Fibroblast of lung (primary cell): ENCODE data around the gene MCOLN2. TPM values are rescaled to one million over a fixed set of nuclear protein-coding genes. Genes with fewer than 3 reads are reported as not detected.

Source experiments
- DNase-seq, 2 donors: peaks; one replicate each; pipeline versions ENCODE4 v3.0.0 to v3.0.0-alpha.2; 2010; ENCODE audit warnings: low read depth in 2 of 2
- H2AFZ ChIP-seq: 2 replicates; pipeline ENCODE4 v1.5.1; 2012; ENCODE audit warnings: low read length, control low read depth, inconsistent platforms
- H3K27ac ChIP-seq: 2 replicates; pipeline ENCODE4 v1.5.1; 2011; ENCODE audit warnings: low read length, control low read depth; ENCODE audit not compliant: insufficient read depth
- H3K27me3 ChIP-seq: 2 replicates; pipeline ENCODE4 v1.5.1; 2011; ENCODE audit warnings: mild to moderate bottlenecking, low read length; ENCODE audit not compliant: control insufficient read depth, insufficient read depth
- H3K36me3 ChIP-seq: 2 replicates; pipeline ENCODE4 v1.5.1; 2011; ENCODE audit warnings: low read length; ENCODE audit not compliant: control insufficient read depth, insufficient read depth
- H3K4me1 ChIP-seq: 2 replicates; pipeline ENCODE4 v1.5.1; 2011; ENCODE audit warnings: low read length; ENCODE audit not compliant: control insufficient read depth, insufficient read depth; ENCODE audit errors: extremely low read depth
- H3K4me2 ChIP-seq: 2 replicates; pipeline ENCODE4 v1.5.1; 2011; ENCODE audit warnings: low read length, control low read depth; ENCODE audit not compliant: insufficient read depth; ENCODE audit errors: extremely low read depth
- H3K4me3 ChIP-seq, 4 experiments: fragments of 200-600 bp in 1 of 4; sonication (generic) in 1 of 4; replicated peaks in 1 of 4; 2 replicates each; pipeline ENCODE4 v1.5.1; 2011 to 2016; ENCODE audit warnings: low read length in 4 of 4, low read depth in 3 of 4, mild to moderate bottlenecking in 3 of 4, control low read depth in 2 of 4, inconsistent platforms in 1 of 4, mixed read lengths in 1 of 4; ENCODE audit not compliant: insufficient read depth in 1 of 4; ENCODE audit errors: control extremely low read depth in 1 of 4
- H3K79me2 ChIP-seq: 2 replicates; pipeline ENCODE4 v1.5.1; 2012; ENCODE audit warnings: mild to moderate bottlenecking, low read length, inconsistent platforms; ENCODE audit not compliant: control insufficient read depth, insufficient read depth
- H3K9ac ChIP-seq: 2 replicates; pipeline ENCODE4 v1.5.1; 2011; ENCODE audit warnings: mild to moderate bottlenecking, low read length, control low read depth; ENCODE audit not compliant: insufficient read depth
- H3K9me3 ChIP-seq: 2 replicates; pipeline ENCODE4 v1.5.1; 2012; ENCODE audit warnings: low read depth, low read length; ENCODE audit not compliant: control insufficient read depth, insufficient read depth
- H4K20me1 ChIP-seq: 2 replicates; pipeline ENCODE4 v1.5.1; 2011; ENCODE audit warnings: low read length; ENCODE audit not compliant: control insufficient read depth, insufficient read depth; ENCODE audit errors: extremely low read depth
- EZH2 ChIP-seq: IDR thresholded peaks from 2 replicates; pipeline ENCODE4 v1.5.1; 2012; ENCODE audit warnings: low read length, control low read depth, mild to moderate bottlenecking; ENCODE audit errors: missing control alignments
- polyA plus RNA-seq, 2 donors: library from polyadenylated mRNA; depleted of rRNA in 1 of 2; stranded (reverse) in 1 of 2; unstranded in 1 of 2; fragments of >200 nt; gene quantifications; 2 replicates each; pipeline ENCODE4 v1.2.1, GENCODE V29; 2011 to 2012; ENCODE audit warnings: missing spikeins in 1 of 2
- total RNA-seq: library from RNA; depleted of rRNA; stranded (reverse); fragments of >200 nt; gene quantifications from 2 replicates; pipeline ENCODE4 v1.2.1, GENCODE V29; 2014
- TF ChIP-seq, protein P1 (sequence below), 2 donors: IDR thresholded peaks in 1 of 2; conservative IDR thresholded peaks in 1 of 2; 1 replicate in 1 of 2; 2 replicates in 1 of 2; pipeline ENCODE4 v1.5.1; 2011 to 2012; ENCODE audit warnings: low read length in 2 of 2, control low read depth in 1 of 2, inconsistent platforms in 1 of 2, low read depth in 1 of 2, mild to moderate bottlenecking in 1 of 2

Gene MCOLN2
- total and polyA plus RNA-seq, 2 donors (not counting 1 experiment from before 2014, with no cell fraction given), result 0.44 to 1.5 TPM

DNA sequence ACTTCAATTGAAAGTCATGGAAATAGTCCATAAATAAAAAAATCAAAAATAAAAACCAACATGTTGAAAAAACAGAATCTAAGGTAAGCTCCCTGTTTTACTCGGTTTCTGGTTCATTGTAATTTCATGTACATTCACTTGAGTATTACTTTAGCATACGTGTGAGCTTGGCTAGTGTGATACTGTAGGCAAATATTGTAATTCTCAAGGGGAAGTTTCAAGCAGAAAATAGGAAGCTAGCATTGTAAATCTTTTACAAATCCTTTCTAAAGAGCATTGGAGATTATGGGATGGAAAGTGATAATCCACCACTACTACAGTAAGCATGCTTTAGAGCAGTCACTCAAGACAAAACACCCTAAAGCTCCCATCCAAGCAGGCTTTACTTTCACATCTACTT lies 100.6 kb downstream of the MCOLN2 start:
- DNase-seq, result no peak
- Histone ChIP-seq H3K27me3 (peaks cover 7% of the 10 kb centered on the region), H3K9me3 (no peaks in the 10 kb centered on the region), H4K20me1 (no peaks in the 10 kb centered on the region), H3K4me3 (no peak overlapping the region), H3K79me2 (no peaks in the 10 kb centered on the region), H3K4me1 (no peaks in the 10 kb centered on the region), H2AFZ (no peak overlapping the region), H3K27ac (no peak overlapping the region), H3K9ac (no peak overlapping the region), H3K4me2 (no peak overlapping the region), H3K36me3 (no peaks in the 10 kb centered on the region)
- no peak for TF ChIP-seq EZH2
- TF ChIP-seq, protein P1, sequence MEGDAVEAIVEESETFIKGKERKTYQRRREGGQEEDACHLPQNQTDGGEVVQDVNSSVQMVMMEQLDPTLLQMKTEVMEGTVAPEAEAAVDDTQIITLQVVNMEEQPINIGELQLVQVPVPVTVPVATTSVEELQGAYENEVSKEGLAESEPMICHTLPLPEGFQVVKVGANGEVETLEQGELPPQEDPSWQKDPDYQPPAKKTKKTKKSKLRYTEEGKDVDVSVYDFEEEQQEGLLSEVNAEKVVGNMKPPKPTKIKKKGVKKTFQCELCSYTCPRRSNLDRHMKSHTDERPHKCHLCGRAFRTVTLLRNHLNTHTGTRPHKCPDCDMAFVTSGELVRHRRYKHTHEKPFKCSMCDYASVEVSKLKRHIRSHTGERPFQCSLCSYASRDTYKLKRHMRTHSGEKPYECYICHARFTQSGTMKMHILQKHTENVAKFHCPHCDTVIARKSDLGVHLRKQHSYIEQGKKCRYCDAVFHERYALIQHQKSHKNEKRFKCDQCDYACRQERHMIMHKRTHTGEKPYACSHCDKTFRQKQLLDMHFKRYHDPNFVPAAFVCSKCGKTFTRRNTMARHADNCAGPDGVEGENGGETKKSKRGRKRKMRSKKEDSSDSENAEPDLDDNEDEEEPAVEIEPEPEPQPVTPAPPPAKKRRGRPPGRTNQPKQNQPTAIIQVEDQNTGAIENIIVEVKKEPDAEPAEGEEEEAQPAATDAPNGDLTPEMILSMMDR (conservative IDR thresholded peaks at IDR 0.05 in 1 of 2, IDR thresholded peaks at IDR 0.05 in 1 of 2; ENCODE audit: low read depth in 1 of 2, low read length in 2 of 2), result no peak

DNA sequence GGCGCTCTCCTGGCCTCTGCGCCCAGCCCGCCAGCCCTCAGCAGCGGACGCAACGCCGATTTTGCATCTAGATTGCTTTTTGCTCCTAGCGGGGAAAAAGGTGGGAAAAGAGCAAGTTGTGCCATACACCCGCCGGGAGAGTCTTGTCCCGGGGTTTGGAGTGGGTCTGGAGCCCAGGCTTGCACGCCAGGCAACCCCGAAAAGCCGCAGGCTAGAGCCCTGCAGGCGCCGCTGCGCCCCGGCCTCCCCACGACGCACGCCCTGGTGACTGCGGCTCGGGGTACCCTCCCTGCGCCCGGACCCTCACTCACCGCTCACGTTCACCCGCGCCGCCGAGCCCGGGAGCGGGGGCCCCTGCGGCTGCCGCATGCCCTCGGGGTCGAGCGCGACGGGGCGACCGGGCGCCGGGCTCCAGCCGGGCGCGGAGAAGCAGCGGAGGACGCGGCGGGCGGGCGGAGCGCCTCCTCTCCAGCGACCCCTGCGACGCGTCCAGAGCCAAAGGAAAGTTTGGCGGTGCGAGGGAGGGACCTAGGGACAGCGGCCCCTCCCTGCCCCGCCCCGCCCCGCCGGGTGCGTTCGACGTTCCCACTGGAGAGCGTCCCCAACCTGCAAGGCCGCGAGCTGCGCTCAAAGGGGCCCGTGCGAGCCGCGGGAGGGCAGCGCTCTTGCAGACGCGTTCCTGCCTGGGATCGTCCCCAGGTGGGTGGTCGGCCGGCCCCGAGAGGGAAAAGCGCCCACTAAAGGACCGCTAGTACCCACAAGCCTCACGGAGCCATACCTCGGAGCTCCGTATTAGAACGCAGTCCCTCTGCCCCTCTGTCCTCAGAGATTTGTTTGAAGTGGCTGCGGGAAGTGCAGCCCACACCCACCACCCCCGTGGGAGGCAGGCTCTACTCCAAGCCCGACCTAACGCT lies 104.0 kb downstream of the MCOLN2 start, which contains the start of gene LPAR3:
Gene LPAR3, minus strand, starts transcription at position 502 of the 914 bp plus-strand sequence. CDS start 27,086 bp downstream, outside the sequence.
- peak within 1 kb of the TSS; percentile 75 for H3K4me2 ChIP-seq
- no peaks in the 10 kb centered on the region for H3K4me1 ChIP-seq
- H3K27me3 ChIP-seq, result peaks cover 7% of the 10 kb centered on the region
- TF ChIP-seq EZH2, result peak; percentile 59
- TF ChIP-seq, protein P1 (conservative IDR thresholded peaks at IDR 0.05 in 1 of 2, IDR thresholded peaks at IDR 0.05 in 1 of 2; ENCODE audit: low read depth in 1 of 2, low read length in 2 of 2), result peak in 1 of 2 donors; percentile 0
- H3K27ac ChIP-seq, result no peak within 1 kb of the TSS
- peak within 1 kb of the TSS; percentile 8 for H3K9ac ChIP-seq
- no peaks in the 10 kb centered on the region for H3K36me3 ChIP-seq
- no peaks in the 10 kb centered on the region for H3K9me3 ChIP-seq
- H2AFZ ChIP-seq, result peak within 1 kb of the TSS; percentile 57
- no peak for DNase-seq
- H3K79me2 ChIP-seq, result no peaks in the 10 kb centered on the region
- H4K20me1 ChIP-seq, result no peaks in the 10 kb centered on the region
- peak within 1 kb of the TSS; percentile 38 to 58 (median 54) for H3K4me3 ChIP-seq

DNA sequence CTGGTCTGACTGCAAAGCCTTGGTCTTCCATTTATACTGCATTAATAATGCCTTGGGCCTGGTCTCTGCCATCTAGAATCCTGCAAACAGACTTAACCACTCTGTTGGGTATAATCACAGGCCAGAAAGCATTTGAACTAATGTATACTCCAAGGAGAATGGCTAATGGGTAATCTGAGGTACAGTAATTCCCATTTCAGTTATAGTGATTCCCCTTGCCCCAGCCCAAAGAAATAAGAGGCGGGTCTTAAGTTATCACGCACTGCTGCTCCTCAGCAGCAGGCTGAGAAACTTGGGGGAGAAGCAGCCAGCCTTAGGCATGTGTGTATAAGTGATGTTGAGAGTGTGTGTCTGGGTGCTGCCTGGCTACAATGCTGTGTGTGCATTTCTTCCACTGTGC lies 106.3 kb downstream of the MCOLN2 start:
- no peak for DNase-seq
- Histone ChIP-seq H3K79me2 (no peaks in the 10 kb centered on the region), H3K27ac (no peak overlapping the region), H2AFZ (no peak overlapping the region), H4K20me1 (no peaks in the 10 kb centered on the region), H3K4me2 (no peak overlapping the region), H3K9ac (no peak overlapping the region), H3K4me1 (no peaks in the 10 kb centered on the region), H3K36me3 (no peaks in the 10 kb centered on the region), H3K4me3 (no peak overlapping the region), H3K27me3 (peaks cover 5% of the 10 kb centered on the region), H3K9me3 (no peaks in the 10 kb centered on the region)
- TF ChIP-seq, protein P1 (conservative IDR thresholded peaks at IDR 0.05 in 1 of 2, IDR thresholded peaks at IDR 0.05 in 1 of 2; ENCODE audit: low read depth in 1 of 2, low read length in 2 of 2), result no peak
- no peak for TF ChIP-seq EZH2
